Measurements from ENCODE around the gene AMPH. TPM values are rescaled to one million over a fixed set of nuclear protein-coding genes. Genes with fewer than 3 reads are reported as not detected.

Gene AMPH
- total RNA-seq, 1 donor from 2014 or later, result 13.3 TPM

DNA sequence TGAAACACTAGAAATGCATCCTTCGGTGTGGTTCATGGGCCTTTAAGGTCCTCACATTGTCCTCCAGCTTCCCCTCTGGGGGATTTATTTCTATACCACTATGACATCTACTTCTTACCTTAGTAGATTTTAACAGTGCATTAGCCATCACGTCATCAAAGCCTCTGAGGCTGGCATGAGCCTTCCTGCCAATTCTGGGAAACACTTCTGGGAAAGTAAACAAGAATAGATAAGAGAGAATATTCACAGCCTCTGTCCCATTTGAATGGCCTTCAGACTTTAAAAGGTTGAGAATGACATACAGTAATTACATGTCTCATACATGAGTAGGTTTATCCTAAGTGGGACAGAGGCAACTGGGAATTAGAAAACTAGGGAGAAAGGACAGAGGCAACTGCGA is 89.7 kb downstream of the AMPH start:
- no peak overlapping the region for H3K27ac ChIP-seq
- no peak for DNase-seq (ENCODE audit: extremely low spot score in 2 of 2)
- H3K4me1 ChIP-seq, result no peaks in the 10 kb centered on the region
- TF ChIP-seq, protein P1, sequence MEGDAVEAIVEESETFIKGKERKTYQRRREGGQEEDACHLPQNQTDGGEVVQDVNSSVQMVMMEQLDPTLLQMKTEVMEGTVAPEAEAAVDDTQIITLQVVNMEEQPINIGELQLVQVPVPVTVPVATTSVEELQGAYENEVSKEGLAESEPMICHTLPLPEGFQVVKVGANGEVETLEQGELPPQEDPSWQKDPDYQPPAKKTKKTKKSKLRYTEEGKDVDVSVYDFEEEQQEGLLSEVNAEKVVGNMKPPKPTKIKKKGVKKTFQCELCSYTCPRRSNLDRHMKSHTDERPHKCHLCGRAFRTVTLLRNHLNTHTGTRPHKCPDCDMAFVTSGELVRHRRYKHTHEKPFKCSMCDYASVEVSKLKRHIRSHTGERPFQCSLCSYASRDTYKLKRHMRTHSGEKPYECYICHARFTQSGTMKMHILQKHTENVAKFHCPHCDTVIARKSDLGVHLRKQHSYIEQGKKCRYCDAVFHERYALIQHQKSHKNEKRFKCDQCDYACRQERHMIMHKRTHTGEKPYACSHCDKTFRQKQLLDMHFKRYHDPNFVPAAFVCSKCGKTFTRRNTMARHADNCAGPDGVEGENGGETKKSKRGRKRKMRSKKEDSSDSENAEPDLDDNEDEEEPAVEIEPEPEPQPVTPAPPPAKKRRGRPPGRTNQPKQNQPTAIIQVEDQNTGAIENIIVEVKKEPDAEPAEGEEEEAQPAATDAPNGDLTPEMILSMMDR (IDR thresholded peaks at IDR 0.05), result no peak
- TF ChIP-seq POLR2A (IDR thresholded peaks at IDR 0.05) (no peak), POLR2AphosphoS5 (IDR thresholded peaks at IDR 0.05; ENCODE audit: insufficient read depth in 1 of 2, low read depth in 1 of 2) (no peak)
- H3K4me3 ChIP-seq, result no peak overlapping the region
- H3K27me3 ChIP-seq, result no peaks in the 10 kb centered on the region
- intact Hi-C loops (cut with DNase I), result no loop called here
- no peaks in the 10 kb centered on the region for H3K36me3 ChIP-seq
- no peaks in the 10 kb centered on the region for H3K9me3 ChIP-seq

DNA sequence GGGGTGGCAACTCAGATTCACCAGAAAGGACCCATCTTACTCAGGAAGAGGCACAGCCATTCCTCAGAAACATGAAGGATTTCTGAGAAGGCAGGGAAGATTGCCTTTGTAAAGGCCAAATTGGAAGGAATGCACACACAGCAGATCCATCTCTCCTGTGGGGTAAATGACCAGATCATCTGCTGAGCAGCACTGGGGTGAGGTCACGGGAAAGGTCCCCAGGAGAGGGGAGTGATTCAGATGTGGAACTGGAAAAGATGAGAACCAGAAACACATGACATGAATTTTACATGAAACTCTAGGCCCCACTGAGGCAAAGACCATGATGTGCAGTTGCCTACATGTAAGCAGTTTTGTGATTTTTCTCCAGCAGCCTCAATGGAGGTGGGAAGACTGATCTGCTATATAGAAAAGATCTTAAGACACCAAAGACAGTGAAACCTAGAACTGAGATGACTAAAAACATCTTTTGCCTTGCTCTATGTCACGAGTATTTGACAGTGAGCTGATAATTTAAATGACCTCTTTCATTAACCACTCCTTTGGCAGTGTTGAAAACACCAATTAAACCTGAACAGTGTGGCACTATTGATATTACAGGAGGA is 91.6 kb downstream of the AMPH start:
- no peaks in the 10 kb centered on the region for H3K36me3 ChIP-seq
- H3K27me3 ChIP-seq, result no peaks in the 10 kb centered on the region
- H3K4me3 ChIP-seq, result no peak overlapping the region
- H3K27ac ChIP-seq, result no peak overlapping the region
- DNase-seq (ENCODE audit: extremely low spot score in 2 of 2), result no peak
- H3K9me3 ChIP-seq, result no peaks in the 10 kb centered on the region
- no peak for TF ChIP-seq POLR2AphosphoS5 (IDR thresholded peaks at IDR 0.05; ENCODE audit: insufficient read depth in 1 of 2, low read depth in 1 of 2)
- no peak for TF ChIP-seq POLR2A (IDR thresholded peaks at IDR 0.05)
- TF ChIP-seq, protein P1 (IDR thresholded peaks at IDR 0.05), result no peak
- intact Hi-C loops (cut with DNase I), result no loop called here
- no peaks in the 10 kb centered on the region for H3K4me1 ChIP-seq

DNA sequence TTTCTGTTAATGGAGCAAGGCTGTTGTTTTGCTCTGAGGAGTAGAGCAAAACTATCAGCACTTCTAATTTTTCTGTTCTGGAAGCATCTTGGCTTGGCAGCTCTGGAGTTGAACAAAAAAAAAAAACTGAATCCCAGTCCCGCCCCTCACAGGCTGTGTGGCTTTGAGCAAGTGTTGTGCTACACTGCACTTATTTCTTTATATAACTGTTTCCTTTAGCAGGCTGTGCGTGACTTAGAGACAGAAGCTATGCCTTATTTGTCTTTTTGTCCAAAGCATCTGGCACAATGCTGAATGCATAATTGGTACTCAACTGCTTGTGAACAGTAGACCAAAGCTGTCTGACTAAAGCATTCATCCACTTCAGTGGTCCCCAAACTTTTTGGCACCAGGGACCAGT is 96.1 kb downstream of the AMPH start:
- intact Hi-C loops (cut with DNase I), result no loop called here
- no peak for DNase-seq (ENCODE audit: extremely low spot score in 2 of 2)
- no peaks in the 10 kb centered on the region for H3K9me3 ChIP-seq

DNA sequence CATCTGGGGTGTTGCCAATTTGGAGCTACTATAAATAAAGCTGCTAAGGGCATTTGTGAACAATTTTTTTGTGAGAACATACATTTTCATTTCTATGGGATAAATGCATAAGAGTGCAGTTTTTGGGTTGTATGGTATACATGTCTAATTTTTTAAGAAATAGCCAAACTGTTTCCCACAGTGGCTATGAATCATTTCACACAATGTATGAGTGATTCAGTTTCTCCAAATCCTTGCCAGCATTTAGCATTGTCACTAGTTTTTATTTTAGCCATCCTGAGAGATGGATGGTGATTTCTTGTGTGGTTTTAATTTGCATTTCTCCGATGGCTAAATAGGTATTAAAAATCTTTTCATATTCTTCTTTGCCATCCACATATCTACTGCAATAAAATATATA is 105.3 kb downstream of the AMPH start:
- no peaks in the 10 kb centered on the region for H3K9me3 ChIP-seq
- intact Hi-C loops (cut with DNase I), result no loop called here
- no peak overlapping the region for H3K4me3 ChIP-seq
- TF ChIP-seq POLR2A (IDR thresholded peaks at IDR 0.05) (no peak), POLR2AphosphoS5 (IDR thresholded peaks at IDR 0.05; ENCODE audit: insufficient read depth in 1 of 2, low read depth in 1 of 2) (no peak)
- TF ChIP-seq, protein P1 (IDR thresholded peaks at IDR 0.05), result no peak
- DNase-seq (ENCODE audit: extremely low spot score in 2 of 2), result no peak
- H3K36me3 ChIP-seq, result no peaks in the 10 kb centered on the region
- H3K27ac ChIP-seq, result no peak overlapping the region
- no peaks in the 10 kb centered on the region for H3K27me3 ChIP-seq
- H3K4me1 ChIP-seq, result no peaks in the 10 kb centered on the region

More for the DNA sequence above, 96.1 kb downstream of the AMPH start:
- no peaks in the 10 kb centered on the region for H3K36me3 ChIP-seq
- H3K27ac ChIP-seq, result no peak overlapping the region
- no peak for TF ChIP-seq POLR2A (IDR thresholded peaks at IDR 0.05)
- TF ChIP-seq, protein P1 (IDR thresholded peaks at IDR 0.05), result no peak
- no peaks in the 10 kb centered on the region for H3K4me1 ChIP-seq
- no peaks in the 10 kb centered on the region for H3K27me3 ChIP-seq
- H3K4me3 ChIP-seq, result no peak overlapping the region

DNA sequence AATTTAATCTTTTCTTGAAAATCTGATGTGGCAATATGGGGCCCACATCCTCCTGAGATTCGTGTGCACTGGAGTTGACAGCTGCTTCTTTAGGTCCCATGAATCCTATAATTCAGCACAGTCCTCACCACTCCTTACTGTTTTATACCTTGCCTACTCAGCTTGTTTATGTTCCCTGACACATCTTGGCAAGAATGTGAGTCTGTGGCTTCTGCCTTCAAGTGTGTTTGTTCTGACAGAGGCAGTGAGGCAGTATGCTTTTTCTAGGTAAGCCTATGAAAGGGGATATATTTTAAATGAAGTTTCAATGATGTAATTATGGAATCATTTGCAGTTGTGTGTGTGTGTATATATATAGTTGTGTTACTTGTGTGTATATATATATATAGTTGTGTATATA is 106.4 kb downstream of the AMPH start:
- no peaks in the 10 kb centered on the region for H3K9me3 ChIP-seq
- no peak for DNase-seq (ENCODE audit: extremely low spot score in 2 of 2)
- H3K4me1 ChIP-seq, result no peaks in the 10 kb centered on the region
- intact Hi-C loops (cut with DNase I), result no loop called here
- no peaks in the 10 kb centered on the region for H3K36me3 ChIP-seq
- H3K4me3 ChIP-seq, result no peak overlapping the region
- no peaks in the 10 kb centered on the region for H3K27me3 ChIP-seq
- TF ChIP-seq POLR2AphosphoS5 (IDR thresholded peaks at IDR 0.05; ENCODE audit: insufficient read depth in 1 of 2, low read depth in 1 of 2), result no peak
- no peak for TF ChIP-seq POLR2A (IDR thresholded peaks at IDR 0.05)
- TF ChIP-seq, protein P1 (IDR thresholded peaks at IDR 0.05), result no peak
- H3K27ac ChIP-seq, result no peak overlapping the region
